ENCODE data around the gene MRS2.

Gene MRS2

GRCh38 chr6:24356310-24356973 lies 46.3 kb upstream of the MRS2 start:
- Histone ChIP-seq H3K27me3 (ENCODE audit: low read length) (no peaks in the 10 kb centered on the region), H3K9ac (ENCODE audit: low read length) (no peak overlapping the region), H3K9me2 (replicated peaks; ENCODE audit: insufficient read depth, low read length) (no peaks in the 10 kb centered on the region), H3K4me3 (ENCODE audit: insufficient read depth, low read length, poor library complexity, severe bottlenecking) (no peak overlapping the region), H3K9me3 (ENCODE audit: insufficient read depth, low read length) (no peaks in the 10 kb centered on the region), H3K27ac (ENCODE audit: low read depth, low read length) (no peak overlapping the region), H3K79me2 (ENCODE audit: insufficient read depth, low read length) (no peaks in the 10 kb centered on the region), H3F3A (ENCODE audit: insufficient read depth) (peaks cover 12% of the 10 kb centered on the region; the same call in 1 of the 2 replicates), H2AFZ (ENCODE audit: low read depth, low read length, severe bottlenecking) (no peak overlapping the region), H3K4me2 (ENCODE audit: low read depth, low read length, poor library complexity, severe bottlenecking) (no peak overlapping the region), H3K36me3 (ENCODE audit: low read length) (no peaks in the 10 kb centered on the region), H4K20me1 (ENCODE audit: low read depth, low read length) (0 out of 2 replicates have a peak, but pooled peaks cover 3% of the 10 kb centered on the region)
- TF ChIP-seq EZH2phosphoT487 (conservative IDR thresholded peaks at IDR 0.05; ENCODE audit: low read length), result no peak
- no peak for TF ChIP-seq CTCF (IDR thresholded peaks at IDR 0.05; ENCODE audit: insufficient read depth, low read length, poor library complexity, severe bottlenecking)

- no peak within 1 kb of the TSS for H3K4me2 ChIP-seq (ENCODE audit: low read depth, low read length, poor library complexity, severe bottlenecking)
- H3K4me3 ChIP-seq (ENCODE audit: insufficient read depth, low read length, poor library complexity, severe bottlenecking), result no peak within 1 kb of the TSS
- H3K27ac ChIP-seq (ENCODE audit: low read depth, low read length), result no peak within 1 kb of the TSS
Measured at GRCh38 chr6:24357336-24358218, 45.2 kb upstream of the MRS2 start, which contains the start of gene DCDC2. DCDC2 (minus strand) TSS chr6:24358059; CDS start chr6:24357750, 309 bp downstream.

GRCh38 chr6:24358219-24358821 lies 44.4 kb upstream of the MRS2 start:
- 0 out of 2 replicates have a peak, but pooled peaks cover 3% of the 10 kb centered on the region for H4K20me1 ChIP-seq (ENCODE audit: low read depth, low read length)
- H3K4me2 ChIP-seq (ENCODE audit: low read depth, low read length, poor library complexity, severe bottlenecking), result no peak overlapping the region
- H2AFZ ChIP-seq (ENCODE audit: low read depth, low read length, severe bottlenecking), result no peak overlapping the region
- no peaks in the 10 kb centered on the region for H3K9me2 ChIP-seq (replicated peaks; ENCODE audit: insufficient read depth, low read length)
- no peaks in the 10 kb centered on the region for H3K9me3 ChIP-seq (ENCODE audit: insufficient read depth, low read length)
- H3K36me3 ChIP-seq (ENCODE audit: low read length), result no peaks in the 10 kb centered on the region
- peaks cover 12% of the 10 kb centered on the region; the same call in 1 of the 2 replicates for H3F3A ChIP-seq (ENCODE audit: insufficient read depth)
- no peaks in the 10 kb centered on the region for H3K79me2 ChIP-seq (ENCODE audit: insufficient read depth, low read length)
- H3K9ac ChIP-seq (ENCODE audit: low read length), result no peak overlapping the region
- no peak overlapping the region for H3K4me3 ChIP-seq (ENCODE audit: insufficient read depth, low read length, poor library complexity, severe bottlenecking)
- TF ChIP-seq EZH2phosphoT487 (conservative IDR thresholded peaks at IDR 0.05; ENCODE audit: low read length) (no peak), CTCF (IDR thresholded peaks at IDR 0.05; ENCODE audit: insufficient read depth, low read length, poor library complexity, severe bottlenecking) (no peak)
- H3K27me3 ChIP-seq (ENCODE audit: low read length), result no peaks in the 10 kb centered on the region
- no peak overlapping the region for H3K27ac ChIP-seq (ENCODE audit: low read depth, low read length)

More at GRCh38 chr6:24357336-24358218, 45.2 kb upstream of the MRS2 start, which contains the start of gene DCDC2:
- Histone ChIP-seq H3K79me2 (ENCODE audit: insufficient read depth, low read length) (no peaks in the 10 kb centered on the region), H3K9ac (ENCODE audit: low read length) (no peak within 1 kb of the TSS), H4K20me1 (ENCODE audit: low read depth, low read length) (0 out of 2 replicates have a peak, but pooled peaks cover 3% of the 10 kb centered on the region), H3K27me3 (ENCODE audit: low read length) (no peaks in the 10 kb centered on the region), H3K9me2 (replicated peaks; ENCODE audit: insufficient read depth, low read length) (no peaks in the 10 kb centered on the region), H3K9me3 (ENCODE audit: insufficient read depth, low read length) (no peaks in the 10 kb centered on the region), H3K36me3 (ENCODE audit: low read length) (no peaks in the 10 kb centered on the region), H2AFZ (ENCODE audit: low read depth, low read length, severe bottlenecking) (no peak within 1 kb of the TSS), H3F3A (ENCODE audit: insufficient read depth) (peaks cover 12% of the 10 kb centered on the region; the same call in 1 of the 2 replicates)
- no peak for TF ChIP-seq CTCF (IDR thresholded peaks at IDR 0.05; ENCODE audit: insufficient read depth, low read length, poor library complexity, severe bottlenecking)
- TF ChIP-seq EZH2phosphoT487 (conservative IDR thresholded peaks at IDR 0.05; ENCODE audit: low read length), result no peak

All from SU-DHL-6 (cell line).